HG03103 (cell line): ENCODE data around the gene TTC9B.
"Not testable (repeated sequence)": the region's sequence is repeated elsewhere in the genome, so short reads cannot be mapped to it uniquely, and the experiment has no call there.

Experiments used
- ATAC-seq: cut with Tn5 transposase; IDR thresholded peaks from one replicate; pipeline ENCODE4 v1.9.1; 2021; ENCODE audit warnings: low read depth; ENCODE audit not compliant: unreplicated experiment

The TTC9B gene

GRCh38 chr19:40233811-40234389, 15.7 kb upstream of the TTC9B start:
- no peak for ATAC-seq

DNA sequence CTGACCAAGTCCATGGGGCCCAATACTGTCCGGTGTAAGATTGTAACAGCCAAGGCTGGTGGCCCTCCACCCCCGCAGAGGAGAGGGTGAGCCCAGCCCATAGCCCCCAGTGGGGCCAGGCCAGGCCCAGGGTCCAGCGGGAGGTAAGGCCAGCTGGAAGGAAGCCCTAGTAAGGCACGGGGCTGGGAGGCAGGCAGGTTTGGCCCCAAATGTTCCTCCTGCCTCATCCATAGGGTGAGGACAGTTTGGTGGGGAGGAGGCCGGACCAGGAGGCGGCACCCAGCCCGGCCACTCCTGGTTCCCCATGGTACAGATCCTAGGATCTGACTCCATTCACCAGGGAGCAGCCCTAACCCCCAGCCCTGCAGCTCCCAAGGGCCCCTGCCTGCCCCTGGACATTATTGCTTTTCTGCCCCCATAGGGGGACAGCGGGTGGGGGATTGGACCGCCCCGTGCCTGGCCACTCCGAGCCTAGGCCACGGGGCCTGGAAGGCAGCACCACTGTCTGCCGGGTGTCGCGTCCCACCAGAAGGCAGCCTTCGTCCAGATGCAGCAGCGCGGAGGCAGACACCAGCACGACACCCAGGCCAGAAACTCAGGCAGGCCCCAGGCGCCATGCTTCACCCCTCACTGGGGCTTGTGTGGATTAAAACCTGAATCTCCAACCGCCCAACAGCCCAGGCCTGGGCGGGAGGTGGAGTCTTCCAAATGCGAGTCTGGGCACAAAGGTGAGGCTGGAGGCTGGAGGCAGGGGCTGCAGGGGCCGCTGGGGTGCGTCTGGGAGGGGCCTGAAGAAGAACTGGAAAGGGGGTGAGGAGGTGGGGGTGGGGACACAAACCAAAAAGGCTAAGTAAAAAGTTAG, 15.0 kb upstream of the TTC9B start:
- no peak for ATAC-seq

GRCh38 chr19:40232479-40232878, 14.3 kb upstream of the TTC9B start:
- ATAC-seq: no peak

- ATAC-seq: no peak
Measured at GRCh38 chr19:40231544-40232424, 13.6 kb upstream of the TTC9B start.

- ATAC-seq: no peak
Measured at GRCh38 chr19:40231057-40231456, 12.9 kb upstream of the TTC9B start.

- no peak for ATAC-seq
Measured at GRCh38 chr19:40229926-40230417, 11.8 kb upstream of the TTC9B start.

- ATAC-seq: no peak
Measured at GRCh38 chr19:40229484-40229883, 11.3 kb upstream of the TTC9B start.

- no peak for ATAC-seq
Measured at GRCh38 chr19:40228863-40229262, 10.7 kb upstream of the TTC9B start.

GRCh38 chr19:40228346-40228745, 10.2 kb upstream of the TTC9B start:
- ATAC-seq: no peak

DNA sequence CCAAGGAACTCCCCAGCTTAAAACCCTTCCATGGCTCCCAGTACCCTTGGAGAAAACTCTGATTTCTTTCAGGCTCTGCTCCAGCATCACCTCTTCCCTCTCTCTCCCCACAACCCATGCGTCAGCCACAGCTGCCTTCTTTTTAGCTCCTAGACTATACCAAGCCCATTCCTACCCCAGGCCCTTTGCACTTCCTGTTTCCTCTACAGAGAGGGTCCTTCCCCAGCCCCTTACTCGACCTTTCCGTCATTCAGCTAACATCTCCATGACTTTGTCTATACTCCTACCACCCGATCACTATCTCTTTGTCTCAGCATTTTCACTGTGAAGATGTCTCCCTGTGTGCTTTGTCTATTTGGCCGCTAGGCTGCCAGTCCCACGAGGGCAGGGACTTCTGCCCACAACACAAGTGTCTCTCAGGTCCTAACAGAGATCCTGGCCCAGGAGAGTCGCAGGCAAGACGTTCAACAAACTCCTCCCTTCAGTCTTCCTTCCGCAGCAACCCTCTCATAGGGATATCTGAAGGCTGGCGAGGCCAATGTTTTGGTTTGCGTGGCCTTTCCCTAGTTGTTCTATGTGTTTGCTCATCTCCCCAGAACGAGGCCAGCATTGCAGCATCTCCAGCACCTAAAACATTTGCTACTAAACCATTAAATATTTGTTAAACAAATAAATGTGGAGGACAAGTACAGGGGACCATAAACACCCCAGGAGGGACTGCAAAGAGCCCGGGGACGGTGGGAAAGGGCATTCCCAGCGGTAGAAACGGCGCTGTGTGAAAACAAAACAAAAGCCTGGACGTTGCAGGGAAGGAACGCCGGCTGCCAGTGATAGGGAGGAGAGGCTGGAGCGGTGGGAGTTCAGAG, 7.5 kb upstream of the TTC9B start:
- no peak for ATAC-seq

GRCh38 chr19:40224342-40225150, 6.4 kb upstream of the TTC9B start:
- ATAC-seq: no peak

- ATAC-seq: no peak
Measured at GRCh38 chr19:40223135-40223822, 5.1 kb upstream of the TTC9B start.

DNA sequence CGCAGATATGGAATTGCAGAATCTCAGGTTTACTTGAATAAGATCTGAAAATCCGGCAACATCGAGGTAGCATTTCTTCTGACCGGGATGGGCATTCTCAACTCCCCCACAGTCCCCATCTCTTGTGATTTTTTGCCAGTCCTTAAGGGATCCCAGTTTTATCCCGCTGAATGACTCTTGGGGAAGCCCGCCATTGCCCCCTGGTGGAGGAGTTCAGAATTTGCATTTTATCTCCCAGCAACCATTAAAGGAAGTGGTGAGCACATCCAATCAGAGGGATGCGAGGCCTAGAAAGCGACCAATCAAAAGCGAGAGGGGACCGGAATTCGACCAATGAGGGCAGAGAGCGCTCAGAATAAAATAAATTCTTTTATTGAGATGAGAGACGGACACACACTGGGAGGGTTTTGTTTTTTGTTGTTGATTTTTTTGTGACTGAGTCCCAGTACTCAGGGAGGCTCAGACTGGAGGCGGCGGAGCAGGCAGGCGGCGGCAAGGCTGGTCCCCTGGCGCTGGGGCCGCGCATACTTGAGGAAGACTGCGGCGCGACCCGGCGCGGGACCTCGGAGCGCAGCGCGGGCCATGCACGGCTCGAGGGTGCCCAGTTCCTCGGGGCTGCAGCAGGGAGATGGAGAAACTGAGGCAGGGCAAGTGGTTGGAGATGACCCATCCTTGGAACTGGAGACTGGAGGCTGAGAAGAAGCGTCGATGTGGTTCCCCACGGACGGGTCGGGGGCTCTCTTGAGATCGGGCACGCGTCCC, 3.9 kb upstream of the TTC9B start:
- no peak for ATAC-seq

DNA sequence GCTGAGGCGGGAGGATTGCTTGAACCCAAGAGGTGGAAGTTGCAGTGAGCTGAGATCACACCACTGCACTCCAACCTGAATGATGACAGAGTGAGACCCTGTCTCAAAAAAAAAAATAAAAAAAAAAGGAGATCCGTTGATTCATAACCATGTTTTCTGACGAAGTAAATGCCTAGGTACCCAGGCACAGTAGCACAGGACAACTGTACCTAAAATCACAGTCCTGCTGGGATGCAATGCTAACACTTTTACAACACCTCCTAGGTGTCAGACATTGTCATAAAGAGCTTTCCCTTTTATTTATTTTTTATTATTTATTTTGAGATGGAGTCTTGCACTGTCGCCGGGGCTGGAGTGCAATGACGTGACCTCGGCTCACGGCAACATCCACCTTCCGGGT, 2.5 kb upstream of the TTC9B start:
- no peak for ATAC-seq

- ATAC-seq: no peak
Measured at GRCh38 chr19:40219721-40220276, 1.6 kb upstream of the TTC9B start.

DNA sequence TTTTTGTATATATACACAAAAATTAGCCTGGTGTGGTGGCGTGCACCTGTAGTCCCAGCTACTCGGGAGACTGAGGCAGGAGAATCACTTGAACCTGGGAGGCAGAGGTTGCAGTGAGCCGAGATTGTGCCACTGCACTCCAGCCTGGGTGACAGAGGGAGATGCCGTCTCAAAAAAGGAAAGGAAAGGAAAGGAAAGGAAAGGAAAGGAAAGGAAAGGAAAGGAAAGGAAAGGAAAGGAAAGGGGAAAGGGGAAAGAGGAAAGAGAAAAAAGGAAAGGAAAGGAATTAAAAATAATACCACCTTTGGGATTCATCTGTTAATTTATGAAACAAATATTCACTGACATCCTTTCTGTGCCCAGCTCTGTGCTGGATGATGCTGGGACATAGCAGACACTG, 845 bp upstream of the TTC9B start:
- ATAC-seq: not testable (repeated sequence)

DNA sequence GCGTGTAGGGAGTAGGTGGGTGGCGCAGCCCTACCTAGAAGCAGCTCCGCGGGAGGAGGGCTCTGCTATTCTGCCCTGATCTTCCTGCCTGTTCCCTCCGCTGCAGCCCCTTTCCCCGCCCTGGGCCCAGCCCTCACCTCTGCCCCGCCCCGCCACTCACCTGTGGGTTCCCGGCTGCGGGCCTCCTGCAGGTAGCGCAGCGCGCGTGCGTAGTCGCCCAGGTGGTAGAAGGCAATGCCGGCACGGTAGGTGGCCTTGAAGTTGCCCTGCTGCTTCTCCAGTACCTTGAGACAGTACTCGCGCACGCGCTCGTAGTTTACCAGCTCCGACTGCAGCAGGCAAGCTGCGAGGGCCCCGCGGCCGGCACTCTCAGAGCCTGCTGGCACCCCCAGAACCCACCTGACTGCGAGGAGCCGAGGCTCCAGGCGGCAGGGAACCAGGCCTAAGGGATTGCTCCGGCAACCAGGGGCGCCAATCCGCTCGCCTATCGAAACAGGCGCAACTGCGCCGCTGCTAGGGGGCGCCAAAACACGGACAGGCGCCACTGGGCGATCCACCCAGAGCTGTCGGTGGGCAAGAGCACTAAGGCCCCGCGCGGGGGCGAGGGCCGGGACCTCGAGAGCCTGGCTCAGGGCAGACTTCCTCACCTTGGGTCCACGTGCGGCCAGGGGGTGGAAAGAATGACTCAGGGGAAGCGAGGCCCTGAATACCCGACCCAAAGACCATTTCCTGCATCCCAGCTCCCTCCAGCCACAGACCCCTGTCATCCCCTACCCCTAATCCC, 965 bp downstream of the TTC9B start:
- no peak for ATAC-seq
